GM21367 (cell line): ENCODE measurements around the gene PTPRQ.

Experiments
- ATAC-seq: cut with Tn5 transposase; IDR thresholded peaks from one replicate; pipeline ENCODE4 v1.9.1; 2021; ENCODE audit not compliant: unreplicated experiment

Gene PTPRQ

GRCh38 chr12:80556566-80556965, 112.5 kb downstream of the PTPRQ start:
- no peak for ATAC-seq

GRCh38 chr12:80559766-80560165, 115.7 kb downstream of the PTPRQ start:
- no peak for ATAC-seq

DNA sequence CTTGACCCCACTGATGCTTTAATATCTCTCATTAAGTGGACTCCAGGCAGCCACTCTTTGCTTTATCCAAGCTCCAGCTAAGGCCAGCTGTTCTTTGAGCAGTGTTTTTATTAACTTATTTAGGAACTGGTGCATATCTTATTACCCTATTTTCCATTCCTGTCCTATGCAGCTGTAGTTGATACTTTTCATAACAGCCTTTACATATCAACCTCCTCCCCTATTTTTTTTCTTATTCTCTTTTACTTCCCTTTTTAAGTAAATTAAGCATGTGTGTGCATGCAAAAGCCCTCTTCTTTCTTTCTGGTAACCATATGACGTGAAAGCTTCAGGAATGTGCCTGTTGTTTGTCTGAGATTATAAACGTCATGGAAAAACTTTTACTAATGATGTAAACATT, 121.2 kb downstream of the PTPRQ start:
- no peak for ATAC-seq

DNA sequence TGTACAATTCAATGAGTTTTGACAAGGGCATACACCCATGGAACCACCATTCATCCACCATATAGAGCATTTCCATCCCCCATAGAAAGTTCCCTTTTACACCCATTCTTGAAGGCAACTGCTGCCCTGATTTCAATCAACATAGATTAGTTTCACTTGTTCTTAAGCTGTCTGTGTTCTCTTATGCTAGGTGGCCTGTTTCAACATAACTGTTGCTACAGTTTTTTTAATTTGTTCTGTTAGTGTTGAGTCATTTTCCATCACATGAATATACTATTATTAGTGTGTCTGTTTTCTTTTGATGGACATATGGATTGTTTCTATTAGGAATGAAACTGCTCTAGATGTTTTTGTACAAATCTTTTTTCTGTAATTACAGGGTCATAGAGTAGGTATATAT, 123.4 kb downstream of the PTPRQ start:
- no peak for ATAC-seq

DNA sequence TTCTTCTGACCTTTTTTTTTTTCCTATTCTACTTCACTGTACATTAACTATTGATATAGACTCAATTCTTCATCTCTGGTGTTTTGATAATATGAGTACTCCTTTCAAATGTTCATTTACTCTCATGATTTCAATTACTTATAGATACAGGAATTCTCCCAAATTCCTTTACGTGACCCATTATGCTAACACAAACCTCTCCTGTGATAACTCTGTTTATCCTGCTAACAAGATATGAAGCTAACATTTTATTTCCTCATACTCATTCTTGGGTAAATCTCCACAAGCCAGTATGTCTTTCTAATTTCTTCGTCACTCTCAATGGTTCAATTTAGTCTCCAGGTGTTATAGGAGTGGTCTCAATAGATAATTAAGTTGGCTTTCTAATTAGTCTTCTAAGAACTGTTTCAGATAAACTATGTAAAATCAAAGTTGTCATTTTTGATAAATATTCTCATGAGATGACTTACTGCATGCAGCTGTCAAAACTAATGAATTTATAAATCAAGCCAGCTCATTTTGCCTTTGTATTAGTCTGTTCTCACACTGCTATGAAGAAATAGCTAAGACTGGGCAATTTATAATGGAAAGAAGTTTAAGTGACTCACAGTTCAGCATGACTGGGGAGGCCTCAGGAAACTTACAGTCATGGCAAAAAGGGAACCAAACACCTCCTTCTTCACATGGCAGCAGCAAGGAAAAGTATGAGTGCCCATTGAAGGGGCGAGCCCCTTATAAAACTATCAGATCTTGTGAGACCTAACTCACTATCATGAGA, 132.8 kb downstream of the PTPRQ start:
- ATAC-seq: no peak

- ATAC-seq: no peak
Observed at GRCh38 chr12:80580254-80580653, 136.2 kb downstream of the PTPRQ start.

GRCh38 chr12:80581783-80582182, 137.7 kb downstream of the PTPRQ start:
- ATAC-seq: no peak

GRCh38 chr12:80582431-80582830, 138.4 kb downstream of the PTPRQ start:
- no peak for ATAC-seq

DNA sequence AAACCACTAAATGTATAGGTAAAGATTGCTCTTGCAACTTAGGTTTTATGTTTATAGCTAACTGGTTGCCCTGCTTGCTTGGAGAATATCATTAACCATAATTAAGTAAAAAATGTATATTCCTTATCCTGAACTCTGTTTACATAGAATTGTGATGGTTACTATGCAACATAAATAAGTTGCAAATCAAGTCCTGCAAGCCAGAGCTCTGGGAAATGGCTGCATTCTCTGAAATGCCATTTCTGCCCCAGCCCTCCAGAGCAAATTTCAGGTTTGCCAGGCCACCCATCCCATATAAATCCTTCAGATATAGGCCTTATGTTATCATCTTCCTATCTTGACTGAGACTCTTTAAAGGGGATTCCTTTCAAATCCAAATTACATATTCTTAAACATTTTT, 145.0 kb downstream of the PTPRQ start:
- ATAC-seq: no peak

GRCh38 chr12:80590085-80590484, 146.1 kb downstream of the PTPRQ start:
- ATAC-seq: no peak

DNA sequence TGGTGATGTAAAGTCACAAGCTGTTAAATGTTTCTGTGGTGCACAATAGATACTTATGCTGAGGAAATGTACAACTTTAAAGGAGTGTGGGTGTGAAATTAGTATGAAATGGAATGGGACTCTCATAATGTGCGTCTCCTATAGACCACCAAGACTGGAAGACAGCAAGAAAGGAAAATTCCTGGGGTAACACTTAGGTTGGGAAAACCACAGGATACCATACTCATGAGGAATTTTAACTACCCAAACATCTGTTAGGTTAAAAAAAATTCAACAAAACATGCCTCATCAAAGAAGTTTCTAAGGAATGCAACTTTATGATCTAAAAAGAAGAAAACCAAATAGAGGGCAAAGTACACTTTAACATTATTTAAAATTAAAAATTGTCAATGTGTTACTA, 149.7 kb downstream of the PTPRQ start:
- ATAC-seq: no peak

- no peak for ATAC-seq
Observed at GRCh38 chr12:80596509-80596908, 152.5 kb downstream of the PTPRQ start.

DNA sequence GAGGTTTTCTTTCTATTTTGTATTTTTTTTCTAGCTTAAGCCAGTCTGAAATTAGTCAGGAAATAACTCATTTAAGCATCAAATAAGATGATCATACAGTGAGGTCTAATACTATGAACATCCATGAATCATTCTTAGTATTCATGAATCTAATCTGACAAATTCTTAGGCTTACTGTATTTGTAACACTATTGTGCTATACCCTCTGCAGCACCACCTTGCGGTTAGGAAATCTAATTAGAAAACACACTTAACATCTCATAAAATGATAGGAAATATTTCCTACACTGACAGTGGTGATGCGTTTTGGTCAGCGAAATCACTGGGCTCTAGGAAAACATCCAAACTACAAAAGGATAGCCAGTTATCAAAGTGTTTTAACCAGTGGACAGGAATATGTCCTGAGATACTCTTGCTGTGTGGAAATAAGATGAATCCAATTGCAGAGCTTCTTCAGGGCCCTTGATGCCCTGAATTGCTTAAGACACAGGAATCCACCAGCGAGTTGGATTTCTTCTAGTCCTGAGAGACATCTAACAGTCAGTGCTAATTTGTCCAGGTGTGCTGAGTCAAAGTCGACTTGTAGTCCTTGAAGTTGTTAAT, 154.1 kb downstream of the PTPRQ start:
- no peak for ATAC-seq

- no peak for ATAC-seq
Observed at GRCh38 chr12:80602455-80602854, 158.4 kb downstream of the PTPRQ start.

DNA sequence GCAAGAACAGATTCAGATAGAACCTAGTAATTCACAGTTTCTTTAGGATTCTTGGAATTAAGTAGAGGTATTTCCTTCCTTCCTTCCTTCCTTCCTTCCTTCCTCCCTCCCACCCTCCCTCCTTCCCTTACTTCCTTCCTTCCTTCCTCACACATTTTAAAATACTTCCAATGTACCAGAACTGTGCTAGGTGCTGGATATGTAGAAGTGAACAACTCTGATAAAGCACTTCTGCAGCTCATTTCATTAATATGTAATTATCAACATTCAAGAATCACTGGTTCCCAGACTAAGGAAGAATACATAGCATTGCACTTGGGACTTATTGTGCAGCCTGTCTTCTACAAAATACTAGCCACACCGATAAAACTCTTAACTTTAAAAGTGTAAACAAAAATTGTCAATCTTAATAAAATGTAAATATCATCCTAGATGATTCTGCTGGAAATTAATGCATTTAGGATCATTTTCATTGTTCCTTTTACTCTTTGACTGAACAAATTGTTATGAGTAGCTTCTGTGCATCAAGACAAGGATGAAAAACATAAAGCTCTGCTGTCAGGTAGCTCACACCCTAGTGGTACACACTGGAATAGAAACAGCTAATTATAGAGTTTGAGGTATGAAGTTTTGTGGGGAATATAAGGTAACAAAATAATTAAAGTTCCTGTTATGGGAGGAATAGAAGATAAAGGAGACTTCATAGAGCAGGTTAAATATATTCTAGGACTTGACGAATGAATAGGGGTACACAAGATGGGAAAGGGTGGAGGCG, 163.5 kb downstream of the PTPRQ start:
- no peak for ATAC-seq

- ATAC-seq: no peak
Observed at GRCh38 chr12:80617733-80618132, 173.7 kb downstream of the PTPRQ start.

DNA sequence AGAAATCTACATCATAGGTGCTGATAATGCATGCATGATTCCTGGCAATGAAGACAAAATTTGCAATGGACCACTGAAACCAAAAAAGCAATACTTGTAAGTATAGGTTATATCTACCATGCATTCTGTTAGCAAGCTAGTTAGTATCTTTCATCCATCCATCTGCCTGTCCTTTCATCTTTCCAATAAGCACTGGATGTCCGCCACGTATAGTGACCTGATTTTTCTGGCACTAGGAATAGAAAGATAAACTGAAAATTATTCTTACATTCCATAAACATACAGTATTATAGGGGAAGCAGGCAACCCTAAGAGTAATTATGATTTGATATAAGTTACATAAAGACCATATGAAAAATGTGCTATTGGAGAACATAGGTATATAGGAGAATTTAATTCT, 176.2 kb downstream of the PTPRQ start:
- ATAC-seq: no peak

GRCh38 chr12:80622271-80622670, 178.2 kb downstream of the PTPRQ start:
- ATAC-seq: no peak

GRCh38 chr12:80625051-80625450, 181.0 kb downstream of the PTPRQ start:
- ATAC-seq: no peak

- ATAC-seq: no peak
Observed at GRCh38 chr12:80625901-80626300, 181.9 kb downstream of the PTPRQ start.

DNA sequence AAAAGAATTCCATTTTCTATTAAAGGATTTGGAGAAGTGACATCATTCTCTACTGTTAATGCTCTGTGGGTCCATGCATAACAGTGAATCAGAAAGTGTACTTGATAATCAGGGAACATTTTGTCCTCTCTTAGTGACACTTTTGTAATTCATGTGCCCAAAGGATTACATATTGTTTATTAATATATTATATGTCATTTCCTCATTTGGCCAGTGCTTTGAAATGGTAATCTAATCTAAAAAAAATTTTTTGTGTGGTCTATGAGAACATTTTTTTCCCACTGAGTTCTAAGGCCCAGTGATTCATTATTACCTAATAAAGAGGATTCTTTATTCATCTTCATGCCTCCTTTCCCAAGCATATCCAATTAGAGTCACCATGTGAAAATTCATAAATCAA, 183.7 kb downstream of the PTPRQ start:
- ATAC-seq: no peak

- no peak for ATAC-seq
Observed at GRCh38 chr12:80632835-80633234, 188.8 kb downstream of the PTPRQ start.
